MCF 10A (cell line): ENCODE measurements around the gene ANXA2. TPM values are rescaled to one million over a fixed set of nuclear protein-coding genes. Genes with fewer than 3 reads are reported as not detected.

Experiments
- BruUV-seq: library from RNA; stranded (reverse); fragments of 400-500 nt; replicated peaks from 2 replicates; lab custom pipeline; 2021; lab: Mats Ljungman, UMichigan
- CTCF ChIA-PET: fragments of 300-600 bp; sonication (Branson Sonifier 250); formaldehyde crosslinking; extraction: SDS; loops from one replicate; lab custom pipeline; 2021; ENCODE audit warnings: antibody characterized with exemption, inconsistent platforms; lab: Yijun Ruan, JAX
- POLR2A ChIA-PET: fragments of 300-600, 350-650 bp; sonication (Branson Sonifier 250); formaldehyde crosslinking; extraction: SDS; loops from one replicate; lab custom pipeline; 2020; ENCODE audit warnings: antibody characterized with exemption, inconsistent platforms; lab: Yijun Ruan, JAX
- DNase-seq: peaks from one replicate; pipeline ENCODE4 v3.0.0-alpha.2; 2018; ENCODE audit not compliant: unreplicated experiment
- H3K27ac Mint-ChIP-seq: one replicate; pipeline ENCODE4 v1.8.0; 2022; ENCODE audit warnings: mild to moderate bottlenecking, low read depth, mixed read lengths; ENCODE audit not compliant: unreplicated experiment
- H3K27me3 Mint-ChIP-seq: one replicate; pipeline ENCODE4 v1.8.0; 2022; ENCODE audit warnings: mixed read lengths; ENCODE audit not compliant: insufficient read depth, unreplicated experiment
- H3K36me3 Mint-ChIP-seq: one replicate; pipeline ENCODE4 v1.8.0; 2022; ENCODE audit warnings: mild to moderate bottlenecking, moderate library complexity, mixed read lengths; ENCODE audit not compliant: insufficient read depth, unreplicated experiment
- H3K4me1 Mint-ChIP-seq: one replicate; pipeline ENCODE4 v1.8.0; 2022; ENCODE audit warnings: mixed read lengths; ENCODE audit not compliant: insufficient read depth, unreplicated experiment
- H3K4me3 Mint-ChIP-seq: one replicate; pipeline ENCODE4 v1.8.0; 2022; ENCODE audit warnings: mild to moderate bottlenecking, moderate library complexity, mixed read lengths; ENCODE audit not compliant: unreplicated experiment
- H3K9me3 Mint-ChIP-seq: one replicate; pipeline ENCODE4 v1.8.0; 2022; ENCODE audit warnings: mixed read lengths; ENCODE audit not compliant: unreplicated experiment
- intact Hi-C: fragments of 100-400 bp; cut with micrococcal nuclease; formaldehyde crosslinking; loops from 2 replicates; pipeline ENCODE4 v1.14.1; 2022
- total RNA-seq: library from RNA; stranded (reverse); gene quantifications from 2 replicates; pipeline ENCODE4 v1.2.3, GENCODE V29; 2022
- TF ChIP-seq, protein P1 (sequence below): fragments of 200-600 bp; IDR thresholded peaks from one replicate; pipeline ENCODE4 v1.8.0; 2022; ENCODE audit warnings: antibody characterized with exemption, mild to moderate bottlenecking; ENCODE audit not compliant: unreplicated experiment

The ANXA2 gene
- total RNA-seq, 1 experiment from 2014 or later = 3,451 TPM

DNA sequence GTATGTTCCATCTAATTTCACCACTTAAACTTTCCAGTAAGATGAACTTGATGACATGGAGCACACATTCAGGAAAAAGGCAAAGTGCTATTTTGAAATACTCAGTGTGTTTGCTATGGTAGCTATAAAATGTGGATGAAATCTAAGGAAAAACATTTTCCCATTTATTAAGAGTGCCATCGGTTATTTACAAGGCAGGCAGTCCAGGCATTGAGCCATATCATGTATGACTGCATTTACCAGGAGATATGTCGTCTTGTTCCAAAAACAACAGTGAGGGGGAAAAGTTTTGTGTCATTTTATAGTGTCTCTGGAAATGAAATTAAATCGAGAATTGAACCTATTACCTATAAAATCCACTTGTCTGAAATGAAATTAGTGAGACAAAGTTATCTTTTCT, 13.7 kb downstream of the ANXA2 start:
- Mint-ChIP-seq H3K9me3 (no peaks in the 10 kb centered on the region), H3K27ac (peak overlapping the region; percentile 91), H3K27me3 (no peaks in the 10 kb centered on the region), H3K4me3 (peak overlapping the region; percentile 5), H3K4me1 (peaks cover 61% of the 10 kb centered on the region), H3K36me3 (peaks cover 85% of the 10 kb centered on the region)
- BruUV-seq = TSS peak; percentile 4
- ChIA-PET POLR2A (interaction anchor here (1.1 to 10.3 kb wide), 4 partner anchors 10 to 51 kb away, joined by 3 to 189 read pairs (median 94); partner anchors contain the start of gene ANXA2), CTCF (interaction anchor here (0.6 kb wide), 1 partner anchor 83 kb away, joined by 3 read pairs; no protein-coding TSS in a partner anchor)
- TF ChIP-seq, protein P1, sequence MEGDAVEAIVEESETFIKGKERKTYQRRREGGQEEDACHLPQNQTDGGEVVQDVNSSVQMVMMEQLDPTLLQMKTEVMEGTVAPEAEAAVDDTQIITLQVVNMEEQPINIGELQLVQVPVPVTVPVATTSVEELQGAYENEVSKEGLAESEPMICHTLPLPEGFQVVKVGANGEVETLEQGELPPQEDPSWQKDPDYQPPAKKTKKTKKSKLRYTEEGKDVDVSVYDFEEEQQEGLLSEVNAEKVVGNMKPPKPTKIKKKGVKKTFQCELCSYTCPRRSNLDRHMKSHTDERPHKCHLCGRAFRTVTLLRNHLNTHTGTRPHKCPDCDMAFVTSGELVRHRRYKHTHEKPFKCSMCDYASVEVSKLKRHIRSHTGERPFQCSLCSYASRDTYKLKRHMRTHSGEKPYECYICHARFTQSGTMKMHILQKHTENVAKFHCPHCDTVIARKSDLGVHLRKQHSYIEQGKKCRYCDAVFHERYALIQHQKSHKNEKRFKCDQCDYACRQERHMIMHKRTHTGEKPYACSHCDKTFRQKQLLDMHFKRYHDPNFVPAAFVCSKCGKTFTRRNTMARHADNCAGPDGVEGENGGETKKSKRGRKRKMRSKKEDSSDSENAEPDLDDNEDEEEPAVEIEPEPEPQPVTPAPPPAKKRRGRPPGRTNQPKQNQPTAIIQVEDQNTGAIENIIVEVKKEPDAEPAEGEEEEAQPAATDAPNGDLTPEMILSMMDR = no peak
- intact Hi-C loops = no loop called here
- DNase-seq = peak; percentile 60

DNA sequence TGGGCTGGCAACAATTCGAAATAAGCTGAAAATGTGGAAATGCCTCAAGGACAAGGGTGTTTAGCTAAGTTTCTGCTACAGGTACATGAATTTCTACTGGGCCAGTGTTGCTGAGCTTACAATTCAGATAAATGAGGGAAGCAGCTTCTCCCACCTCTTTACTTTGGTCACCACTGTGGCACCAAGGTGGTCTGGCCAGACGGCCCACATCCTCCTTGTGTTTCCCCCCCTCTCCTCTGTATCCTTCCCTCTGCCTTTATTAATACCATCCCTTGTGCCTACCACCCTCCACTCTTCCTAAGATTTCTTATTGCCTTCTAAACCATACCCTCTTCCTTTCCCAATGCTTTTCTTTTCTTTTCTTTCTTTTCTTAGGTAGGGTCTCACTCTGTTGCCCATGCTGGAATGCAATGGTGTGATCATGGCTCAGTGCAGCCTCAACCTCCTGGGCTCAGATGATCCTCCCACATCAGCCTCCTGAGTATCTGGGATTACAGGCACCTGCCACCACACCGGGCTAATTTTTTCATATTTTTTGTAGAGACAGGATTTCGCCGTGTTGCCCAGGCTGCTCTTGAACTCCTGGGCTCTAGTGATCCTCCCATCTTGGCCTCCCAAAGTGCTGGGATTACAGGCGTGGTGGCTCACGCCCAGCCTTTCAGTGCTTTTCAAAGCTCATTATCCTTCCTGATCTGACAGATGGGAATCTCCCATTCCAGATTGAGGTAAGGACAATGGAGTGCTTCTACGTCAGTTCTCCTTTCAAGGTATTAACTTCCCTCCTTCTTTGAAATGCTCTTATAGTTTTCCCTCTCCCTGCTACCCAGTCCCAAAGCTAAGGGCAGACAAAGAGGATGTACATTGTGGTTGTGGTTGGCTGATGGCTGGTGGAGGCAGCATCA, 14.8 kb downstream of the ANXA2 start:
- no TSS peak for BruUV-seq
- ChIA-PET POLR2A (interaction anchor here (0.8 to 10.3 kb wide), 7 partner anchors 9 to 52 kb away, joined by 3 to 189 read pairs (median 5); partner anchors contain the start of gene ANXA2), CTCF (interaction anchor here (0.8 kb wide), 1 partner anchor 61 kb away, joined by 5 read pairs; no protein-coding TSS in a partner anchor)
- Mint-ChIP-seq H3K36me3 (peaks cover 87% of the 10 kb centered on the region), H3K27me3 (no peaks in the 10 kb centered on the region), H3K27ac (peak overlapping the region; percentile 91), H3K9me3 (no peaks in the 10 kb centered on the region), H3K4me1 (peaks cover 54% of the 10 kb centered on the region), H3K4me3 (peak overlapping the region; percentile 31)
- intact Hi-C loops = no loop called here
- DNase-seq = no peak
- TF ChIP-seq, protein P1 = no peak

DNA sequence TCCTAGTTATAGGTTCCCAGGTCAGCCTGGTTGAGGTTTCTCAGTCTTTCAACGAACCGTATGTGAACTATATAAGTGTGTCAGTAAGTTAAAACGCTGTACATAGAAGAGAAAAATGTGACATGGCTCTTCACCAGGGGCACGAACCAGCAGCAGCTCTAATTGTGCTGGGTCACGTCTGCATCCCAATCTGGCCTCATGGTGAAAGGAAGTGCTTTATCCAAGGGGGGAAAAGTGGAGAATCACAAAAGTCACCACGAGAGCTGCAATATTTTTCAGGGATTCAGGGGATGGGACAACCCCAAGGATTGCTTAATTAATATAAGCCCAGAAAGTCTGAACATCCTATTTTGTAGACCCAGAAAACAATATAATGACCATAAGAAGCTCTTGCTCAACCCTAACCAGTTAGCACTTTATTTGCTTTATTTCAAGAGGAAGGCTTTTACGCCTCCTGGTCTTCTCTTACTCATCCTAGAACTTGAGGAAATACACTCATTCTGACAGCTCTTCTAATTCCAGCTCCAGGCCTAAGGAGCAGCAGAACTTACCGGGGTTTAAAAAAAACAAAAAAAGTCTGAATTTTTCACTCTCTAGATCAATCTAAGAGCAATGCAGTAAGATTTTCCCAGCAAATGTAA, 16.5 kb downstream of the ANXA2 start:
- peak overlapping the region; percentile 29 for H3K27ac Mint-ChIP-seq
- no peaks in the 10 kb centered on the region for H3K9me3 Mint-ChIP-seq
- CTCF ChIA-PET = interaction anchor here (0.6 to 1.6 kb wide), 6 partner anchors 14 to 926 kb away, joined by 3 to 6 read pairs (median 3); no protein-coding TSS in a partner anchor
- H3K36me3 Mint-ChIP-seq = peaks cover 100% of the 10 kb centered on the region
- POLR2A ChIA-PET = interaction anchor here (0.7 to 10.3 kb wide), 8 partner anchors 7 to 82 kb away, joined by 3 to 189 read pairs (median 6); partner anchors contain the start of gene ANXA2
- peaks cover 50% of the 10 kb centered on the region for H3K4me1 Mint-ChIP-seq
- TF ChIP-seq, protein P1 = no peak
- no peaks in the 10 kb centered on the region for H3K27me3 Mint-ChIP-seq
- BruUV-seq = no TSS peak
- intact Hi-C loops = no loop called here
- DNase-seq = peak; percentile 54
- H3K4me3 Mint-ChIP-seq = no peak overlapping the region
